HG02973 (cell line): ENCODE data around the gene PPARA.

Experiments used
- ATAC-seq: cut with Tn5 transposase; IDR thresholded peaks from one replicate; pipeline ENCODE4 v1.9.1; 2021; ENCODE audit warnings: moderate library complexity; ENCODE audit not compliant: unreplicated experiment

Gene PPARA

DNA sequence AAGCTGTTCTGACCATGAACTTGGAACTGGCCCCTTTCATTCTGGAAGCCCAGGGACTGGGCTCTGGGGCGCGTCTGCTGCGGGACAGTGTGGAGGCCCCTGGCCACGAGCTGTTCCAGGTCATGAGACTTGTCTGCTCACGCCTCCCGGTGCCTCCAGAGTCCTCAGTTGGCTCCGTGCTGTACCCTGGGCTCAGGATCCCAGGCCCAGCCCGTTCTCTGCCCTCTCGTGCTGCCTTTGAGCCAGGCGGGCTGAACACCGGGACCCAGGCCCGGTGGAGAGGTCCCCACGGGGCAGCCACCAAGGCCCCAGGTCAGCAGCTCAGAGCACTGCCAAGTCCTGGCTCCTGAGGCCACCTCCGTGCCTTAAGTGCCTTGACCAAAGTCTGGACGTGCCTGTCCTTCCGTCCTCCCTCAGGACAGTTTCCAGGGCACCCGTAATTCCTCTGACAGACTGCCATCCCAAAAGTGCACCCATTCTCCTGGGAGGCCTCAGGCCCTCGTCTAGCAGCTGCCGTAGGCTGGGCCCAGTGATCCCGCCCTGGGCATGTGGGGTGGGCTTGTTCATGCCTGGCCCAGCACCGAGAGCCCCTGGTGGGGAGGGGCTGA is 36.3 kb upstream of the PPARA start:
- no peak for ATAC-seq

DNA sequence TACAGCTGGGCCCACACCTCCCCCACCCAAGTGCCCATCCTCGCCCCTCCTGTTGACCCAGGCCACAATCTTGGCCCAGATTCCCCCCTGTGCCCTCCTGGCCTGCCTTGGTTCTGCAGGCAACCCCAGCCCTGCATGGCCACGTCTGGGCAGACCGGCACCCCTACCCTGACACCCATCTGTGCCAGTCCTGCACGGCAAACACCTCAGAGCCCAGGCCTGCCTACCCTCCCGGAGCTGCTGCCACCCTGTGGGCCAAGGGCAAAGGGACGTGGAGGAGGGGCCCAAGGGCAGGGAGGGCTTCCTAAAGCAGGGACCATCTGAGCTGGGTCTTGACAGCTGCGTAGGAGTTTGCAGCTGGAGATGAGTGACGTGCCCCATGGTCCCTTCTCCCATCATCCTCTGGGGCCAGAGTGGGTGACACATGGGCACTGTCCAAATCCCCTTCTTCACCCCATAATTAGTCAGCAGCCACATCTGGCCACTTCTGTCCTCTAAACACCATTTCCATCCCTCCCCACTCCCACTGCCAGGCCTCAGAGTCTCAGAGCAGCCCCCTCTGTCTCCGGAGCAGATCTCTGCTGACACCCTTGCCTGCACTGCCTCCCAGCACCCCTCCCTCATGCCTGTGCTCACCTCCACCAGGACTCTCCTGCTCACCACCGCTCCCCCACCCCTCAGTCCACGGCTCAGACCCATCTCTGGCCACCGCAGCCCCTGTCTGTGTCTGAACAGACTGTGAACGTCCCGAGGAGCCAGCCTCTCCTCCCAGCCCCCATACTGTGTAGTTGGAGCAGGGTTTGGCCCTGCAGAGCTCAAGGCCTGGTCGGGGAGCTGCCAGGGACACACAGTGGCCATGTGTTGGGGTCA is 35.6 kb upstream of the PPARA start:
- no peak for ATAC-seq

DNA sequence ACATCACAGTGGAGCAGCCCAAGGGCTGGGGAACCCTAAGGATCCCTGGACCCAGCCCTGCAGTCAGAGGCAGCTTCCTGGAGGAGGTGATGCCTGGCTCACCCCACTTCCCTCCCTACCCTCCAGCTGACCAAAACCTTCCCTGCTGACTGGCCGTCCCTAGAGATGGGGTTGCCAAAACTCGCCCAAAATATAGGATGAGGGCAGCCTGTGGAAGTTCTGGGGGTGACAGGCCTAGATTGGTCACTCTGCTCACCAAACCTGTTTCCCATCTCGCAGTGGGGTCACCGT is 35.0 kb upstream of the PPARA start:
- no peak for ATAC-seq

DNA sequence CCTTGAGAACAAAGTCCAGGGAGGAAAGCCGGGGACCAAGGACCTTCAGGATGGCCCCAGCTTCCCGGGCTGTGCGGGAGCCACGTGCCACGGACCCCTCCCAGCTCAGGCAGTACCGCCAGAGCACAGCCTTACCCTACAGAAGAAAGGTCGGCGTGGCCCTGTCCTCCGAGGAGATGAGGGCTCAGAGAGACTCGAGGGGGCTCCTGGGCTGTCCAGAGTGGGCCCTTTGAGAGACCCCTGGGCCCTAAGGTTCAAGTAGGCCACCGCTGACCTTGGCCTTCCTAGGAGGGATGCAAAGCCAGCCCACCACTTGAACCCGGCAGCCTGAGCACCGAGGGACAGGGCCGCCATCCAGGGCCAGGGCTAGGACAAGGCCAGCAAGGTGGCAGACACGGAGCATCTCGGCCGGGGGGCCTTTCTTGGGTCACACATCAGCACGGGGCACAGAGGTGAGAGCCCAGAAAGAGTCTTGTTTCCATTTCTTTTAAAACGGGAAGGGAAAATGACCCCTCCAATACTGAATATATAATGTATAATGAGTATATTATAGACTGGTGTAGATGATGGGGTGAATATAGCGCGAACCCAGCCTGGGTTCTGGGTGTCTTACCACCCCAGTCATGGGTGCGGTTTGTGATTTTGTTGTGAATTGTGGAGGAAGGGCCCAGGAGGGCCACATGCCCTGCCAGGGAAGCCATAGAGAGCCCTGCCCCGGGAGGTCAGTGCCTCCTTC is 34.4 kb upstream of the PPARA start:
- ATAC-seq = no peak

DNA sequence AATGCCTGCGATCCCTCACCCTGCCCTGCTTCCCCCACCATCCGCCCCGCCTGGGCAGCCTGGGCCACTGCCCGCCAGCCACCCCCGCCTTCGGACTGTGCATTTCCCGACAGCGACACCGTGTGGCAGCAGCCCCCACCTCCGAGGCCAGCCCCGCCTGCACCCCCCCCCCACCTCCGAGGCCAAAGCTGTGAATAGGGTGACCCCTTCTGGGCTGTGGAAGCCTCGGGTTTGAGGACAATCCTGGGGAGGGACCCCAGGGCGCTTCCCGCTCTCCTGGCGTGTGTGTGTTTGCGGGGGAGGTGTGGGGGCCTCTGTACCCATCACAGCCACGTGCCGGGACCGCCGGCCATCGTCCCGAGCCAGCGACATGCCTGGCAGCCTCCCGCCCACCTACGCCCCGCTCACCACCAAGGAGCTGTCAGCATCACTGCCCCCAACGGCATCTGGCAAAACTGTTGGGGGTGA is 33.8 kb upstream of the PPARA start:
- peak; percentile 52 for ATAC-seq

DNA sequence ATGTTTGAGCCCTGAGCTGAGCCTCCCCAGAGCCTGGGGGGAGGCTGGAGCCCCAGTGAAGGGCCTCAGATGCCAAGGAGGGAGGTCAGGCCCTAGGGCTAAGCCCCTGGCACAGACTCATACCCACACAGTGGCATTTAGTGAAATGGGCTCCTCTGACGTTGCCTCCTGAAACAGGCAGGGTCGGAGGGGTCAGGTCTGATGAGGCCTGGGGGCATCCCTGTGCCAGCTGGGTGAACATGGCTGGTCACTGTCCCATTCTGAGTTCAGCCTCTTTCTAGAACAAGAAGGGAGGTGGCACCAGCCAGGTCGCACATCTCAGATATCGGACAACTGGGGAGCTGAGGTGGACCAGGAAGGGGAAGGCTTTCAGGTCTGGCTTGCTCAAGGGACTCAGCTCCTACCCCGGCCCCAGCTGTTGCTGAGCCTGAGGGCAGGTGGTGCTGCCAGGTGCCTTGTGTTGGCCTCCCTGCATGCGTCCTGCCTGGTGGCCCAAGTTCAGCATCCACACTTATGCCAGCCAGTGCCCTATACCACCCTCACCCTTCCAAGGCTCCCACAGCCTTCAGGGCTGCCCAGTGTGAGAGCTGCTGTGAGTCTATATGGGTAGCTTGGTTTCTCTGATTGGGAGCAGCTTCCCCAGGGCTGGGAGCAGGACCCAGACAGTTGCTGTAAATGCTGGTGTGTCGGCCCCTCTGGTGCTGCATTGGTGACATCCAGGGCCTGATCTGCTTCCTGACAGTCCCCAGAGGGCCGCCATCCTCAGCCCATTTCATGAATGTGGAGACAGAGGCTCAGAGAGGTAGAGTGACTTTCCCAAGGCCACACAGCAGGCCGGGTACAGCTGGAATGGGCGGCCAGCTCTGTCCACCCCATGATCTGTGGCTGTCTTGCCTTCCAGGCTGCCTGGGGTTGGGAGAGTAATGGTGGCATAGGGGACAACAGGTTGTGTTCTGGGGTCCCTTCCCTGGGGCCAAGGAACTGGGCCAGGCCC is 32.8 kb upstream of the PPARA start:
- ATAC-seq = no peak

DNA sequence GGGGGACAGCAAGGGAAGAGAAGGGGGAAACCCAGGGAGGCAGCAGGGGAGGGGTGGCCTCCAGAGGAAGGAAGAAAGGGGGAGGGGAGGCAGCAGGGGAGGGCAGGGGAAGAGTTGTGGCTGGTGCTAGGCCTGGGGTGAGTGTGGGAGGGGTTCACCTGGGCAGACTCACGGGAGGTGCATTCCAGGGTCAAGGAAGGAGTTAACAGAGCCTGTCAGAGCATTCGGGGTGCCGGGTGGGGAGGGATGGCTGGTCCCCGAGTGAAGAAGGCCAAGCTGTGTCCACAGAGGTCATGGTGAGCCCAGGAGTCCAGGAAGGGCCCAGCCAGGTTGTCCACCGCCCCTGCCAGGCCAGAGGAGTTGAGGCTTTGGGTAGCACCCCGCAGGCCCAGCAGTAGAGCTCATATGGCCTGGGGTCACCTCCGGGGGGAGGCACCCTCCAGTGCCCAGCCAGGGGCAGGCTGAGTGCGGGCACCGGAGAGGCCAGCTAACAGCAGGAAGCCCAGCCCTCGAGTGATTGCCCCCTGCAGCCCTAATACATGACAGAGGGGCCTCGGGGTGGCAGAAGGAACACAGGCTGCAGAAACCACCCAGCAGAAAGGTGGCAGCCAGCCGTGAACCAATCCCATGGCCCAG is 31.1 kb upstream of the PPARA start:
- ATAC-seq = no peak

DNA sequence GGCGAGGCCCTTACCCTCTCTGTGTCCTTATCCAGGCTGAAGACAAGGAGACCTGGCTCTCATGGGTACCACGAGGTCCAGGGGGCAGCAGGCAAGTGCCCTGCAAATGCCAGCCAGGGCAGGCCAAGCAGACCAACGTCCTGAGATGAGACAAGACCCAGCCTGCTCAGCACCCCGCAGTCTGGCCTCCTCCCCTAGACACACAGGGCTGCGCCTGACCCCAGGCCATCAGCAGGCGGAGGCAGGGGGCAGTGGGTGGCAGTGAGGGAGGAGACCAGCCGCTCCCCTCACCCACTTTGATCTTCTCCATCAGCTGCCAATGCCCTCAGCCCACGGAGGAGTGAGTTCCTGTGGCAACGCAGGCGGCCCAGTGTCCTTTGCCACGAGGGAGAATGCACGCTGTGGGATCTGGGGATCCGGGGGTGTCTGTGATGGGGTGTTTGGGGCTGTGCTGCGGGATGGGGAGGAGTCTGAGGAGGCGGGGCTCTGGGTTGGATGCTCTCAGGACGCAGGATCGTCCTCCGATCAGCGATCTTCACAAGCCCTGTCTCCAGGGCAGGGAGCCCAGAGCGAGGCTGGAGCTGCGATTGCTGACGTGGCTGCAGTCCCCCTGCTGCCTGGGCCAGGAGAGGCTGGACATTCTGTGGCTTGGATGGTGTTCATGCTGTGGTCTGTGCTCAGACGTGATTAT is 30.5 kb upstream of the PPARA start:
- ATAC-seq = no peak

DNA sequence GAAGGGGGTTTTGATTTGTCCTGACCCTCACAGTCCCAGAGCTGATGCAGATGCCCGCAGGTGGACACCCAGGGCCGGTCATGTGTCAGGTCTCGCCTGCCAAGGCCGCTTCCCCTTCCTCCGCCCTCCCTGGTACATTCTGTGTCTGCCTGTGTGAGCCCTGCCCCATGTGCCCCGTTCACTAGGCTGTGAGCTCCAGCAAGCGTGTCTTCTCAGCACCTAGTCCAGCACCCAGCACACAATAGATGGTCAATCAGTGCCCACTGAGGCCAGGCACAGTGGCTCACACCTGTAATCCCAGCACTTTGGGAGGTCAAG is 29.9 kb upstream of the PPARA start:
- ATAC-seq = no peak

DNA sequence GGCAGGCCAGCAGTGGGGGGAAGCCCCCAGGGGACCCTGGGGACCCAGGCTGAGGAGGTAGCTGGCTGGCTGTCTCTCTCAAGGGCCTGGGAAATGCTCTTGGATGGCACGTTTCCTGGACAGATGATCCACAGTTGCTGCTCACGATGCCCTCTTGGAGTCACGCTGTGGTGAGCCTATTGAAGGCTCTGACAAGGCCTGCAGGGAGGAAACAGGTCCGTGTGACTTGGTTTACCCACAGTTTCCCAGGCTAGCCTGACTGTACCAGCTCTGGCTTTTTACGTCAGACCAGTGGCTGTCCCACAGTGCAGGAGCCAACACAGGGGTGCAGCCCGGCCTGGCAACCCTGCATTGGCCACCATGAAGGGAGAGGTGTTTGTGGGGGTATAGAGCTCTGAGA is 29.2 kb upstream of the PPARA start:
- ATAC-seq = no peak

DNA sequence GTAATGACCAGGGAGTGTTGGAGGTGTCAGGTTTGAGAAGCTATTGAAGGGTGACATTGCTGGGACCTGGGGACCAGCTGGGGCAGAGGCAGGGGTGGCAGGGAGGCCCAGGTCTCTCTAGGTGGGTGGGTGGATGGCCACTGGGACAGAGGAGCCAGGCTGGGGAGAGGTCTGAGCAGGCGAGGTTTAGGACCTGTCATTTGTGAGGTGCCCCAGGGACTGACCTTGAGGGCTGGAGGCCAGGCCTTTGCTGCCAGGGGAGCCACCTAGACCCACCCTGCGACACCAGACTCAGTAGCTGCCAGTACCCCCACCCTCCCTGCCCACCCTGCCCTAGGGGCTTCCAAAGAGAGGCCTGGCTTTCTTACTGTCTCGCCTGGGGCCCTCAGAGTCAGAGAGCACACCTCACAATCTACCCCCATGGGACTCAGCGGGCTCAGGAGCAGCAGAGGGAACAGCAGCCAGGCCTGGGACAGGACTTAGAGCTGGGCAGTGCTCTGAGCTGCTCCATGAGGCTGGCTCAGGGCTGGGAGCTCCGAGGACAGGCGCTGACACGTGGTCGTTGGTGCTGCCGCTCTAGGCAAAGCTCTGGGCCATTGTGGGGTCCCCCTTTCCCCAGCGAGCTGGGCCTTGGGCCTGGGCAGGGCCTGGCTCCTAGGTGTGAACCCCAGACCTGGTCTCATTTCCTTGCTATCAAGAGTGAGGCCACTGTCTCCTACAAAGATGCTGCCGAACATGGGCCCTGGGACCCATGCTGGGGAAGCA is 28.6 kb upstream of the PPARA start:
- no peak for ATAC-seq

DNA sequence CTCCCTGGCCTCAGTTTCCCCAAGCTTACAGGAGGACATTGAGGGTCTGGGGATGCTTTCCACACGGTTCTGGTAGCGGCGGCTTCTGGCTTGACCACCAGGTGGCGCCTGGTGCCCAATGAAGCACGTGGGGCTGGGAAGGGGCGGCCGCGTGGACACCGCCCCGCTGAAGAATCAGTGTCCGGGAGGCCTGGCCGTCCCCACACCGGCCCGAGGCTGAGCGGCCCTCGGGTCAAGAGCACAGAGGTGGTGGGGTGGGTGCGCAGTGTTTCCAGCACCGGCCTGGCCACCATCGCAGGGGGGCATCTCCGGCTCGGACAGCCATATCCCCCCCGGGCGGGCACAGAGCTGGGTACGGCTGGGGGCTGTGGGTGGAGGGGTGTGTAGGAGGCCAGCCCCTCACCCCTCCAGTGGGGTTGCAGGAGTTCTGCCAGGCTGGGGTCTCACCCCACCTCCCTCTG is 27.8 kb upstream of the PPARA start:
- ATAC-seq = no peak

DNA sequence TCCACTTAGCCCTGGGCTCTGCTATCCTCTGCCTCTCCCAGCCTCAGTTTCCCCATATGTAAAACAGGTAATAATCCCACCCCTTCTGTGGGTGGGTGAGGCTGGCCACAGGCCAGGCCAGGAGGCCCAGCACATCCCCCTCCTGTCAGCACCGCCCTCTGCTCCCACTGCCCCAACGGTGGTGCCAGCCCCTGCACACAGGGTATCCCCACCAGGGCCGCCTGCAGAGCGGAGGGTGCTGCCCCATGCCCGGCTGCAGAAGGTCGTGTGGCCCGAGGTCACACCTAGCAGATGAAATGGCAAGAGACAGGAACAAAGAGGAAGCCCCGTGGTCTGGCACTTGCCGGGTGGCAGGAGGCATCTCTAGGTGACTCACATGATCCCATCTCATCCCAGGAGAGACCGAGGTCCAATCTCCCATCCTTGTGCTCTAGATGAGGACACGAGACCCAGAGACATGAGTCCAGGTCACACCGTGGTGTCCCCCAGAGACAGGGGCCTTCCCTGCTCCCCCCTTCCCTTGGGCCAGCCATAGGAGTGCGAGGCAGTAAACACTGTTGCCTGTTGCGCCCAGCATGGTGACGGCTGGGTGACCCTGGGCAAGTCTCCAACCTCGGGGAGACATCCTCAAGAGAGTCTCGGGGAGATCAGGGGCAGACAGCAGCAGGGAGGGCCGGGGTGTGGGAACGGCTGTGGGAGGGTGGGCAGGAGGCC is 27.2 kb upstream of the PPARA start:
- no peak for ATAC-seq

DNA sequence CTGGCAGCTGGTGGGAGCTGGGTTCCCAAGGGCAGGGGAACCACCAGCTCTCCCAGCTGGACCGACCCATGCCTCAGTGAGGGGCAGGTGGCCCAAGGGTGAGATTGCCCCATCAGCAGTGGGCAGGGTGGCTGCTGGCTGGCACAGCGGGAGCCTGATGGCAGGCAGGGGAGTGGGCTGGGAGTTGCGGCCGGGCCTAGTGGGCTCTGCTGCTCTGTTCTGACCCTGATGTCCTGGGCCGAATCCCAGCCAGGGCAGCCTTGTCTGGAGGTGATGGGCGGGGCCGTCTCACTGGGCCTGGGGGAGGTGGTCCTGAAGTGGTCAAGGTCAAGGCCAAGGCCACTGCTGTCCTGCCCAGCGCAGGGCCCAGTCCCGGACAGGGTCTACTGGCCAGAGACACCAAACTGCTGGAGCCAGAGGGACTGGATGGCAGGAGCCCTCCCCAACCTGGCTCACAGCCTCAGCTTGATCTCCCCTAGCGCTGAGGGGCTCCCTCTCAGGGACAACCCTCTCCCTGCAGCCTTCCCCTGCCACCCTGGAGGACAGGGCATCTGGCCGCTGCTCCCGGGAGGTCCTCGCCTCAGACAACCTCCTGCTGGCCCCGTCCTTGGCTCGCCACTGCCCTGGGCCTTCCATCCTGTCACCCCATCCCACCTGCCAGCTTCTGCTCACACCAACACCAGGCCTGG is 26.5 kb upstream of the PPARA start:
- no peak for ATAC-seq

DNA sequence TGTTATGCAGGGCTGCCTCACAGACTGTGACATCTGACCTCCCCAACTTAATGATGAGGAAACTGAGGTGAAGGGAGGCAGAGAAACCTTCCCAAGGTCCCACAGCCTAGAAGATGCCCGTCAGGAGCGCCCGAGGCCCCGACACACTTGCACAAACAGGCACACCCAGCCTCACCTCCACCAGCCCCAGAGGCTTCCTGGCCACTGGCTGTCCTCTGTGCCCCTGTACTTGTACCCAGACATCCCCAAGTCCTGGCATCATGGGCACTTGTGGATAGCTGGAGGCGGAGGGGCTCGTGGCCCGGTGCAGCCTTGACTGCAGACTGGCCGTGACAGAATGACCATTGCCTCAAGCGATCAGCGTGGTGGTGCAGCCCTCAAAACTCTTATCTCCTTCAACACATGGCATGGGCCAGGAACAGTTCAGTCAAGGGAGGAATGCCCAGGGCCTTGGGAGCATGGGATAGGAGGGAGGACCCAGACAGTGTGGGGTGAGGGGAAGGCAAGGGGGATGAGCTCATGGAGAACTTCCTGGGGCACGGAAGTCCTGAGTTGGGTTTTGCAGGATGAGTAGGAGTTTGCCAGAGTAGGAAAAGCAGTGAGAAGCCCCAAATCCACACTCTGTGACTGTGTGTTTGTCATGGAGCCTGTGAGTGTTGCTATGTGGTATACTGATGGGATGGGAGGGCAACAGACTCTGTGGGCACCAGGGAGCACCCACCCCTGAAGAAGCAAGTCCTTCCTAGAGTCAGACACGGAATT is 25.8 kb upstream of the PPARA start:
- ATAC-seq = no peak

DNA sequence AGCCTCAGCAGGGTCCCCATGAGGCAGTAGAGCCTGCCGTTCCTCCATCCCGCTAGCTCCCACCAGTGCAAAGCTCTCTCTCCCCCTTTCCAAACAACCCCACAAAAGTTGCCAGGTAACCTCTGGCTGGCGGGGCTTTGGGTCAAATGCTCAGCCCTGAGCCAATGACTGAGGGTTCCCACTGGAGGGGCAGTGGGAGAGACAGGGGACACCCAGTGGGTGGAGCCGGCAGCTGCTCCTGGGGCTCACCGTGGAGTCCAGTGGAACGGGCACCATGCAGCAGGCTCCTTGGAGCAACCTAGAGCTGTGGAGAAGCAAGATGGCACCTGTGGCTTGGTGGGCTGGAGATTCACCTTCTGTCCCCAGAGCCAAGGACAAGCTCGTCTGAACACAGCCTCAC is 25.0 kb upstream of the PPARA start:
- no peak for ATAC-seq
